Medulla oblongata (tissue), 1 donor: Measurements from ENCODE around the gene NDRG4.
A peak's percentile ranks its signal among the peaks of the same experiment; 100 is the strongest.

Experiments
- DNase-seq: peaks from one replicate; pipeline ENCODE4 v3.0.0-alpha.2; 2015; ENCODE audit errors: extremely low spot score

NDRG4 gene

DNA sequence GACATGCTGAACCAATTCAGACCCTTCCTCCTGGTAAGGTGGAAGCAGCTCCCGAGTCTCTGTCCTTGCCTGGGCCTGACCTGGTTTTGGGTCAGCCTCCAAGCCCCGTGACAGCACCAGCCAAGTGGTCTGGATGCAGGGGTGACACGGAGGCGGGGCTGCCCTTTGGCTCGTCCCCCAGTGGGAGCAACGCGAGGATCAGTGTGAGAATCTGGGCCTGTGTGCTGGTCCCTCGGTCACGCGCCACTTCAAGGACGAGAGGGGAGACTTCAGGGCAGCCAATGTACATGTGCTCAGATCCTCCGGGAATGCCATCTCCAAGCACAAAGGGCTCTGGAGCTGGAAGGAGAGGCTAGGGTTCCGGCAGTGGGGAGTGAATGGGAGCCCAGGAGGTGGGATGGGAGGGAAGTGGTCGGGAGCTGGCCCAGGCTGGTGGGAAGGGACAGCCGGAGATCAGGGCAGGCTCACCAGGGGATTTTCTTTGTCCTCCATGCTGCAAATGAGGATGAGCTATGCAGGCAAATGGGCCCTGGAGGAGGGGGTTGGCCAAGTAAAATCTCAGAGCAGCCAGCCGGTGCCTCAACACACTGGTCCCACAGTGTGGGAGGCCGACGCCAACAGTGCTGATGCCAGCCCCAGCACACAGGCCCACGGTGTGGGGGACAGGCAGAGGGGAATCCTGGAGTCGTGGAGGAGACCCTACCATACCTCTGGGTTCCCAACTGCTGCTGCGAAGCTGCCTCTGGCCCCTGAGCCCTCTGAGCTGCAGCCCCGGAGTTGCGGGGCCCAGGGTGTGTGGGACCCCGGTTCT lies 4.2 kb upstream of the NDRG4 start:
- no peak for DNase-seq

DNA sequence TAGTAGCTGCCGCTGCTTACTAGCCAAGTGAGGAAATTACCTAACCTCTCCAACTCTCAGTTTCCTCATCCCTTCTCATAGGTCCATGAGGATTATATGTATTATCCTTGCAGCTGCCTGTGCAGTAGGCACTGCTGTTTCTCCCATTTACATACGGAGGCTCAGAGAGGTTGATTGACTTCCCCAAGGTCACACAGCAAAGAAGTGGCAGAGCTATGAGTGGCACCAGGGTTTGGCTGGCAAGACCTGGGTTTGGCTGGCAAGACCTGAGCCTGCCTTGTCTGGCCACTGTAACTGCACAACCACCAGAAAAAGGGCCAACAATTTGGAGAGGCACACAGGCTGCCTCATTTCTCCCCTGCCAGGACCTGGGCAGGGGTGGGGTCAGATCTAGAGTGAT lies 2.5 kb upstream of the NDRG4 start:
- no peak for DNase-seq

DNA sequence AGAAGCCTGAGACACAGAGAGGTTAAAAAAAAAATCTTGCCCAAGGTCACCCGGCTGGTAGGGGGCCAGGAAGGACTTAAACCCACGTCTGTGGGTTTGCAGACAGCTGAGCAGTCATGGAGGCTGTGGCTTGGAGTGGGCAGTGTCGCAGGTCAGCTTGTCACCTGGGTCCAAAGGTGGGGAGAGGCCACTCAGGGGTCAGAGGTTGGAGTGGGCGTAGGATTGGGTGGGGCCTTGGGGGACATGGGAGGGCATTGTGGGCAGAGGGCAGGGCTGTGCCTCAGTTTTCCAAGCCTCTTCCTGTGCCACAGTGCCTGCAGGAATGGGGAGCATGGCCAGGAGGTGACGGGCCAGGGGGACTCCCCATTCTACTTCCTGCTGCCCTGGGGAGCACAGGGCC lies 2.0 kb upstream of the NDRG4 start:
- no peak for DNase-seq

DNA sequence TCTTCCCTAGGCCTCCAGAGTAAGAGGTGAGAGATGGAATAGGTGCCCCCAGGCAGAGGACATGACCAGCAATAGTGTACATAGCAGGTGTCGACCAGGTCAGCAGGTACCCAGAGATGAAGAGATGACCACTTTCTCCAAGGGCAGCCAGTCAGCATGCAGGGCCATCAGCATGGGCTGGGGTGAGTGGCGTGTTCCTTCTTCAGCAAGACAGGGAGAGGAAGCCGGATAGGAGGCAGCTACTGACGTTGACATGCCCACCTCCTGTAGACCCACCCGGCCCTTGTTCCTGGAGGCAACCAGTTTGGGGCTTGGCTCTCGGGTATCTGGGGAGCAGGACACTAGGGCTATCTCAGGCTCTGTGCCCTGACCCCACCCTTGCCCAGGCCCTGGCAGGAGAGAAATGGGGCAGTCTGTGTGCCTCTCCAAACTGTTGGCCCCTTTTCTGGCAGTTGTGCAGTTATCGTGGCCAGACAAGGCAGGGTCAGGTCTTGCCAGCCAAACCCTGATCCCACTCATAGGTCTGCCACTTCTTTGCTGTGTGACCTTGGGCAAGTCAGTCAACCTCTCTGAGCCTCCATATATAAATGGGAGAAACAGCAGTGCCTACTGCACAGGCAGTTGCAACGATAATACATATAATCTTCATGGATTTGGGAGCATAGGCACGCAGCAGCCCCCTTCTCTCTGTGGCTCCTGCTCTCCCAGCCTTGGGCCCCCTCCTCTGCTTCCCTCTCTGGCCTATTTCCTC lies 1.4 kb upstream of the NDRG4 start:
- no peak for DNase-seq

DNA sequence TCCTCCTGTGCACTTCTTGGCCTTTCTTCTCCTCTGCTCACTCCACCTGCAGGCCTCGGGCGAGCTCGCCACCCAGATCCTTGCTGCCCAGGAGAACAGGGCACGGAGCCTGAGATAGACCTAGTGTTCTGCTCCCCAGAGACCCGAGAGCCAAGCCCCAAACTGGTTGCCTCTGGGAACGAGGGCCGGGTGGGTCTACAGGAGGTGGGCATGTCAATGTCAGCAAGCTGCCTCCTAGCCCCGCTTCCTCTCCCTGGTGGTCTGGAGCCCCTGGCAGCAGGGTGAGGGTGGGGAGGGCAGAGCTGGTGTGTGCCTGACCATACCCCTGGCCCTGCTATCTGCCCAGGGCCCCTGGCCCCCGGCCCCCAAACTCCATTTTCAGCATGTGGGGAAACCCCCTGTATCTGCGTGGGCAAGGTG lies 841 bp upstream of the NDRG4 start:
- DNase-seq: no peak

GRCh38 chr16:58500430-58501241 lies 693 bp downstream of the NDRG4 start:
- DNase-seq: peak; percentile 33

DNA sequence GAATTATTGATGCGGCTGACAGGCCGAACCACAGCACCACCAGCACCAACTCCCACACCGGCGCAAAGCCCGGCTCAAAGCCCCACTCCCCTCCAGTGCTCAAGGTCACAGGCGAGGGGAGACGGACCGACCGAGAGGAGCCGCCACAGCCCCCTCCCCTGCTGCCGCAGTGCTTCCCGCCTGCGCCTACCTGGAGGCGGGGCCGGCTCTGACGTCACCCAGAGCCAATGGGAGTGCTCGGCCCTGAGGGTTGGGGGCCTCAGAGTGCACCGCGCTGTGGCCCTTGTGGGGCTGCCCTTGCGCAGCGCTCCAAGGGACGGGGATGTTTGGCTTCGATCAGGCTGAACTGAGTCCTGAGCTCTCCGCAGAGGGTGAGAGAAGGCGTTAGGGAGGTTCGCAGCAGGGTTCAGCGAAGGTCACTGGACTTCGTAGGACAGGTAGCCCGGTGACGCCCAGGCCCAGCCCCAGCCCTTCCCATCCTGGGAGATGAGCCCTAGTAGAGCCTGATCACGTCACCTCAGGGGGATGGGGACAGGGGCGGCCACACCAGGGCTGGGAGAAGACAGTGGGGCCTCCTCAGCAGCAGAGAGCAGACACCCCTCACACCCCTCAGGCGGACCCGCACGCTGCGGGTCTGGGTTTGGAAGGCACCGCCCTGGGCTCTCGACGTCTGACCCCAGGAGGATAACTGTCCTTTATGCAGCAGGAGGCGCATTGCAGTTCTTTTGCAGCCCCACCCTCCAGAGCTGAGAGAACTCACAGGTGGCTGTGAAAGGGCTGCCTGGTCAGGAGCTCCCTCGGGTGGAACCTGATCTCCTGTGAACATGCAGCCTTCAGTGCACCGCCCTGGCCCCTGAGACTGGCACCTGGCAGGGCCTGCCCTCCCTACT lies 1.5 kb downstream of the NDRG4 start:
- peak; percentile 54 for DNase-seq

DNA sequence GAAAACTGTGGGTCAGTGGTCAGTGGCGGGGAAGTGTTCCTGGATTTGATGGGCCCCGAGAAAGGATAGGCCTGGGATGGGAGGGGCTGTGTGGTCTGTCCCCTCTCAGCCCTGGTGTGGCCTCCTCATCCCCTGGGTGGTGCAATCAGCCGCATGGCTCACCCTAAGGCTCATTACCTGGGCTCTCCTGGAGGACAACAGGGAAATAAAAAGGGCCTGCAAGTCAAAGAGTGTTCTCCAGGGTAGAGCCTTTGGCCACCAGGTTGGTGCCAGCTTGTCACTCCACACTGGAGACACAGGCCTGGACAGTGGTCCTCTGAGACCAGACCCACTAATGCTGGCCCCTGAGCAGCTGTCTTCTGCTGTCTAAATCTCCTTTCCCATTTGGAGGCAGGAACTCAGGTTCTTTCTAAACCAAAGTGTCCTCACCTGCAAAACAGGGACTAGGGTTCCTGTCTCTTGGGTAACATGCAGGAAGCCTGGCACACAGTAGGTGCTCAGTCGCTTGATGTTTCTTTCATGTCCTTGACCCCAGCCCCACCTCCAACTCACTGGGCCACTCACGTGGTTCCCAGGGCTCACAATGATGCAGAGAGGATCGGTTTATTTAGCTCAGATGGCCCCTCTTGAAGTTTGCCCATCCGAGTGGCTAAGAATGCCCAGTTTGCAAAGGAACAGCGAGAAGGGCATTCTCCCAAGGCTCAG lies 2.4 kb downstream of the NDRG4 start:
- no peak for DNase-seq

- no peak for DNase-seq
Measured at GRCh38 chr16:58503166-58503862, 3.4 kb downstream of the NDRG4 start.

DNA sequence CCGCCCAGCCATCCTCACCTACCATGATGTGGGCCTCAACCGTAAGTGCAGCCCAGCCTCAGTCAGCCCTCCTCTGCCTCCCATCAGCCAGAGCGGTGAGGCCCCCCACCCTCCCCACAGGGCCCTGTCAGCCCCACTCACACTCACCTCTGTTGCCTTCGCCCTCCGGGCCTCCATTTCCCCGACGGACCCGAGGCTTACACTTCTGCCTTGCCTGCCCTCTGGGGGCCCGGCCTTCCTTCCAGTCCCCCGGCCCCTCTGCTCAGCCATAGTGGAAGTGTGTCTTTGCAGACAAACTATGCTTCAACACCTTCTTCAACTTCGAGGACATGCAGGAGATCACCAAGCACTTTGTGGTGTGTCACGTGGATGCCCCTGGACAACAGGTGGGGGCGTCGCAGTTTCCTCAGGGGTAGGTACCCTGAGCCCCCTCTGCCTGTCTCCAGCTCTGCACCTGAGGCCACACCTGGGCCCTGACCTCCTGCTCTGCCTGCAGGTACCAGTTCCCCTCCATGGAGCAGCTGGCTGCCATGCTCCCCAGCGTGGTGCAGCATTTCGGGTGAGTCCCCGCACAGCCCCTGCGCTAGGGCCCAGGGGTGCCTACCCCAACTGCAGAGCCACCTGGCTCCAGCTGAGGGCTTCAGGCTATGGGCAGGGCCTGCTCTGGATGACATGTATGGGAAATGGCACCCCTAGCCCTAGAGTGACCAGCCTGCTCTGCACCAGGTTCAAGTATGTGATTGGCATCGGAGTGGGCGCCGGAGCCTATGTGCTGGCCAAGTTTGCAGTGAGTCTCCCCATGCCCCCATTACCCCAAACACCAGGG lies 4.1 kb downstream of the NDRG4 start:
- DNase-seq: no peak

GRCh38 chr16:58506241-58507194 lies 6.6 kb downstream of the NDRG4 start:
- DNase-seq: no peak

DNA sequence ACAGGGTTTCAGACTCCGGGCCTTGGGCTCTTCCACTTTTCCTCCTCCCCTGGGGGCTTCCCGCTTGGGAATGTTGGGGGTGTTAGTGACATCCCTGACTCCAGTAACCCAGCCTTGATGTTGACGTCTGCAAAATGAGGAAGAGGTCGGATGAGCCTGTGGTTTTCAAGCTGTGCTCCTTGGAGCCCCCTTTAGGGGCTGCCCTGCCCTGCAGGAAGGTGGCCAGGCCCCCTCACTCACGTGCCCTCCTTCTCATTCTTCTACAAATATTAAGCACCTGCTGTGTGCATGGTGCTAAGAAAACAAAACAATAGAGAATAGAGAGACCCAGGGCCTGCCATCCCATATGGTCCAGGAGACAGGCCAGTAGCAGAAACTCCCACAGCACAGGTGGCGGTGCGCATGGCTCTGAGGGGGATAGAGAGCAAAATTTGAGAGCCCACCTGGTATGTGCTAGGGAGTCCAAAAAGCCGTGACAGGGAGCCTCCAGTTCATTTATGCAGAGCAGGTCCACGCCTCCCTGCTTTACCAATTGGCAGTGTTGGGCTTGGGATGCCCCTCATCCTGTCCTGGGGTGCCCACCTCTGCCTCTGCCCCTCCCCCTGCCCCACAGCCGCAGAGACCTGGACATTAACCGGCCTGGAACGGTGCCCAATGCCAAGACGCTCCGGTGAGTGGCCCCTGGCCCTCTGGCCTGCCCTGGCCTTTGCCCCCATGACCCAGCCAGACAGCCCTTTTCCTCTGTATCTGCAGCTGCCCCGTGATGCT lies 7.4 kb downstream of the NDRG4 start:
- no peak for DNase-seq

DNA sequence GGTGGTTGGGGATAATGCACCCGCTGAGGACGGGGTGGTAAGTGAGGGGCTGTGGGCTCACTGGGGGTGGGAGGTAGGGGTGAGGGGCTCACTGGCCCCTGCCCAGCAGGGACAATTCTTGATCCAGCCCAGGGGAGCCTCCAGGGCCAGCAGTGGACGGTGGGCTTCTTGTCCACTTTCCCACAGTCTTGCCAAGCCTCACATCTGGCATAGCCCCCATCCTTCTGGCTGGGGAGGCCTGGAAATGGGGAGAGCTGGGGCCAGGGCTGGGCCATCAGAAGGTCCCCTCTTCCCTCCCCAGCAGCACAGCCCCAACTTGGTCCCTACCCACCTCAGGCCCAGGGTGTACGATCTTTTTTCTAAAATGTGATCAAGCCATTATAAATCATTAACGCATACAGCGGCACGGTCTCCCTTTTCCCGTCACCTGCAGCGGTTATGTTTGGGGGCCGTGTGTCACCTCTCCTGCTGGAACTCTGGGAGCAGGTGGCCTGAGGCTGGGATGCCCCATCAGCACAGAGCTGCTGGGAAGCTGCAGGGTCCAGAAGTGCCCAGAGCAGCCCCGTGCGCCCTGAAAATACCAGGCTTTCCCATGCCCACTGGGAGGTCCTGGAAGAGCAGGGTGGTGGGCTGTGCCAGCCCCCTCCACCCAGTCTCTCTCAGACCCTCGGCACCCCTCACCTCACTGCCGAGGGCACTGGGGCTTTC lies 8.2 kb downstream of the NDRG4 start:
- DNase-seq: no peak

DNA sequence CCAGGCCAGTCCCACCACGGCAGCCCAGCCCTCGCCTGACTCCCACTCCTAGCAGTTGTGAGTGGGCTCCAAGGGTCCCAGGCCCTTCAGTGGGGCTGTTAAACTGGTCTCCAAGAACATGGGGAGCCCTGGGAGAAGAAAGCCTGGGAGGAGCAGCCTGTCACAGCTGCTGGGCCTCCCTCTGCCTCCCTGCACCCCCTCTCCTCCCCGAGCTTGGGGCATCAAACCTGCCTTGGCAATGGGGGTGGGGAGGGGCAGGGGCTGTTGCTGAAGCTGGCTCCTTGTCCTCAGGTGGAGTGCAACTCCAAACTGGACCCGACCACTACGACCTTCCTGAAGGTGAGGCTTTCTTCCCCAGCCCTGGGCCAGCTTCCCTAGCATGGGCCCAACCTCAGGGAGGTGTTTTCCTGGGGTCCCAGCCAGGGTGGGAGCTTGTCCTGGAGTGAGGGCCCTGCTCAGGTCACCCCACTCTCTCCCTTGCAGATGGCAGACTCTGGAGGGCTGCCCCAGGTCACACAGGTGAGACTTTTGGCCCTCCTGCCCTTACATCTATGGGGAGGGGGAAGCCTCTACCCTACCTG lies 8.8 kb downstream of the NDRG4 start:
- DNase-seq: no peak

DNA sequence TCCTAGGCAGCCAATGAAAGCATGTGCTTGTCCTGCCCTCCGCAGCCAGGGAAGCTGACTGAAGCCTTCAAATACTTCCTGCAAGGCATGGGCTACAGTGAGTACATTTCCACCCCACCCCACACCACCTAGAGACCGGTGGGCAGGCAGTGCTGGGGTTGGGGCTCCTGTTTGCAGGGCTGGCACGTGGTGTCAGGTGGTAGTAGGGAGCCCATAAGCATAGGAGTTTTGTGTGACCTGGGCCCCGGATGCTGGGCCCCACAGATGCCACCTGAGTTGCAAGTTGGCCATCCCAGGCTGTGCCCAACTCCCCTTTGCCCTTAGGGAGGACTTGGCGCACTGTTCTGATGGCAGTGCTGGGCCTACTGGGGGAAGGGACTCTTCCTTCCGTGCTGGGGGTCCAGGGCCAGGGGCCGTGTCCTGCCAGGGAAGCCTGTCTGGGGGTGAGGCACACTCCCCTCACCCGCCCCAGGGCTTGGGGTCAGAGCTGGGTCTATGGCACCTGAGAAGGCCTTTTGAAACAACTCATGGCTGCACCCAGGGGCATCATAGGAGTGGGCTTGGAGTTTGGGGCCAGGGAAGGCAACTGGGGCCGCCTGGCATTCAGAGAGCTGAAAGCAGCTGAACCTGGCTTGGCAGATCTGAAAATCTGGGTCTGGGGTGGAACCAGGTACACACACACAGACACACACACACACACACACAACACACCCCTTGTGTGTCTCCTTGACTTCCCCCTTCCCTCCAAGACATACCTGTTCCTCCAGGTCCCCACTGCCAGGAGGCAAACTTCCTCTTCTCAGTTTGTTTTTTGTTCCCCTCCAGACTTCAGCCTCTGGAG lies 9.5 kb downstream of the NDRG4 start:
- no peak for DNase-seq
